Activated effector memory CD4-positive, alpha-beta T cell treated with anti-CD3 and anti-CD28 coated beads, Interleukin-2, amount 50 U/mL, for 16 hours (primary cell): ENCODE data around the gene AFF3.

Source experiments
- DNase-seq: peaks from one replicate; pipeline ENCODE4 v3.0.0-alpha.2; 2020

Gene AFF3

GRCh38 chr2:100000915-100001707 lies 141.3 kb downstream of the AFF3 start:
- no peak for DNase-seq

- no peak for DNase-seq
Observed at GRCh38 chr2:99998651-99999320, 143.6 kb downstream of the AFF3 start.

- no peak for DNase-seq
Observed at GRCh38 chr2:99989905-99990304, 152.5 kb downstream of the AFF3 start.

GRCh38 chr2:99988599-99988998 lies 153.8 kb downstream of the AFF3 start:
- DNase-seq: no peak

- DNase-seq: no peak
Observed at GRCh38 chr2:99987160-99987559, 155.2 kb downstream of the AFF3 start.

- DNase-seq: no peak
Observed at GRCh38 chr2:99984799-99985515, 157.4 kb downstream of the AFF3 start.

- no peak for DNase-seq
Observed at GRCh38 chr2:99982744-99983143, 159.6 kb downstream of the AFF3 start.

GRCh38 chr2:99981840-99982239 lies 160.6 kb downstream of the AFF3 start:
- no peak for DNase-seq

GRCh38 chr2:99980176-99980575 lies 162.2 kb downstream of the AFF3 start:
- DNase-seq: no peak

- no peak for DNase-seq
Observed at GRCh38 chr2:99977966-99978365, 164.4 kb downstream of the AFF3 start.

- no peak for DNase-seq
Observed at GRCh38 chr2:99975386-99975785, 167.0 kb downstream of the AFF3 start.

- DNase-seq: no peak
Observed at GRCh38 chr2:99974682-99975375, 167.6 kb downstream of the AFF3 start.

GRCh38 chr2:99974275-99974674 lies 168.1 kb downstream of the AFF3 start:
- DNase-seq: no peak

- DNase-seq: no peak
Observed at GRCh38 chr2:99971326-99971900, 171.0 kb downstream of the AFF3 start.

GRCh38 chr2:99970292-99970868 lies 172.0 kb downstream of the AFF3 start:
- no peak for DNase-seq

GRCh38 chr2:99961196-99961913 lies 181.0 kb downstream of the AFF3 start:
- no peak for DNase-seq

GRCh38 chr2:99960790-99961189 lies 181.6 kb downstream of the AFF3 start:
- DNase-seq: no peak

- DNase-seq: no peak
Observed at GRCh38 chr2:99960291-99960690, 182.1 kb downstream of the AFF3 start.

GRCh38 chr2:99959261-99960014 lies 183.0 kb downstream of the AFF3 start:
- no peak for DNase-seq

GRCh38 chr2:99957332-99958133 lies 184.9 kb downstream of the AFF3 start:
- no peak for DNase-seq
